Adrenal gland (tissue), 12 donors: ENCODE results near the gene PPP1R12B. TPM values are rescaled to one million over a fixed set of nuclear protein-coding genes. Genes with fewer than 3 reads are reported as not detected.
"Not testable (repeated sequence)": the region's sequence is repeated elsewhere in the genome, so short reads cannot be mapped to it uniquely, and the experiment has no call there.

ENCODE experiments used
- DNase-seq, 7 donors: peaks; one replicate each; pipeline ENCODE4 v3.0.0-alpha.2; 2019 to 2020
- H3K27ac ChIP-seq, 5 donors: fragments of 200-600 bp; sonication (generic) in 4 of 5; 1 replicate in 3 of 5; 2 replicates in 2 of 5; pipeline versions ENCODE4 v1.5.1 to v1.8.0; 2016 to 2020; ENCODE audit warnings: mild to moderate bottlenecking in 1 of 5
- H3K27me3 ChIP-seq: fragments of 200-600 bp; 2 replicates; pipeline ENCODE4 v1.8.0; 2021
- H3K36me3 ChIP-seq, 2 donors: fragments of 200-600 bp; replicated peaks in 1 of 2; 1 replicate in 1 of 2; 2 replicates in 1 of 2; pipeline versions ENCODE4 v1.5.1 to v1.8.0; 2018 to 2022
- H3K4me1 ChIP-seq, 2 donors: fragments of 200-600 bp; replicated peaks in 1 of 2; 1 replicate in 1 of 2; 2 replicates in 1 of 2; pipeline versions ENCODE4 v1.5.1 to v1.8.0; 2018 to 2021
- H3K4me3 ChIP-seq, 4 donors: fragments of 200-600 bp; sonication (generic) in 3 of 4; one replicate each; pipeline ENCODE4 v1.5.1; 2016 to 2018
- H3K9me3 ChIP-seq, 3 donors: fragments of 200-600 bp; sonication (generic) in 1 of 3; replicated peaks in 1 of 3; 1 replicate in 2 of 3; 2 replicates in 1 of 3; pipeline versions ENCODE4 v1.5.1 to v1.8.0; 2016 to 2021
- CTCF ChIP-seq, 6 experiments: fragments of 450-650 bp in 4 of 6; fragments of 200-600 bp in 2 of 6; sonication (generic) in 1 of 6; IDR thresholded peaks; 1 replicate in 5 of 6; 2 replicates in 1 of 6; pipeline versions ENCODE4 v1.5.1 to v1.8.0; 2016 to 2021; ENCODE audit warnings: antibody characterized with exemption in 6 of 6, mild to moderate bottlenecking in 2 of 6, moderate library complexity in 1 of 6
- POLR2A ChIP-seq, 2 donors: fragments of 450-650 bp; IDR thresholded peaks; one replicate each; pipeline ENCODE4 v1.6.1; 2017; ENCODE audit warnings: antibody characterized with exemption in 2 of 2, mild to moderate bottlenecking in 2 of 2, moderate library complexity in 1 of 2
- WGBS, 4 donors: extraction: QIAGEN DNeasy Blood & Tissue Kit in 2 of 4; methylation state at CpG; one replicate each; pipeline versions ENCODE4 v1.1.5 to v1.1.7; 2013 to 2017; 5-methylcytosine and 5-hydroxymethylcytosine counted together
- intact Hi-C, 2 donors: fragments of 100-400 bp; cut with DNase I; formaldehyde crosslinking; loops; one replicate each; pipeline versions ENCODE4 v1.14.1 to v1.15.0; 2022 to 2023
- polyA plus RNA-seq, 3 donors: library from polyadenylated mRNA; stranded (reverse); fragments of 200-250 nt in 2 of 3; fragments of 350-450 nt in 1 of 3; fragmentation: Illumina TruSeq in 1 of 3; extraction: RNeasy Lipid Tissue Mini Kit (QIAGEN cat#74804) in 1 of 3; gene quantifications; one replicate each; pipeline ENCODE4 v1.2.3, GENCODE V29; 2013 to 2014
- total RNA-seq, 9 donors: library from RNA; depleted of rRNA in 4 of 9; stranded (reverse); fragments of >200 nt in 4 of 9; fragments of 120-200 nt in 1 of 9; fragmentation: NEBNext Ultra II Directional in 1 of 9; extraction: Animal tissue kit (Norgen Biotek cat#: 25700) in 1 of 9; gene quantifications; one replicate each; pipeline versions ENCODE4 v1.1.0 to v1.2.4, GENCODE V29; 2013 to 2023
- donor health status: healthy with polysubstance abuse.
- donor health status: Bipolar disorder and iron deficiency.
- donor health status: DM: yes; HTN: yes; CAD: no.
- donor health status: DM: no; HTN: no; CAD: no.
- donor health status: DM: no; HTN: no; CAD: no.
- donor health status: DM: yes; HTN: yes; CAD: no.

PPP1R12B gene
- total and polyA plus RNA-seq, 12 donors, result 3.0 to 43.9 (median 19.8) TPM

DNA sequence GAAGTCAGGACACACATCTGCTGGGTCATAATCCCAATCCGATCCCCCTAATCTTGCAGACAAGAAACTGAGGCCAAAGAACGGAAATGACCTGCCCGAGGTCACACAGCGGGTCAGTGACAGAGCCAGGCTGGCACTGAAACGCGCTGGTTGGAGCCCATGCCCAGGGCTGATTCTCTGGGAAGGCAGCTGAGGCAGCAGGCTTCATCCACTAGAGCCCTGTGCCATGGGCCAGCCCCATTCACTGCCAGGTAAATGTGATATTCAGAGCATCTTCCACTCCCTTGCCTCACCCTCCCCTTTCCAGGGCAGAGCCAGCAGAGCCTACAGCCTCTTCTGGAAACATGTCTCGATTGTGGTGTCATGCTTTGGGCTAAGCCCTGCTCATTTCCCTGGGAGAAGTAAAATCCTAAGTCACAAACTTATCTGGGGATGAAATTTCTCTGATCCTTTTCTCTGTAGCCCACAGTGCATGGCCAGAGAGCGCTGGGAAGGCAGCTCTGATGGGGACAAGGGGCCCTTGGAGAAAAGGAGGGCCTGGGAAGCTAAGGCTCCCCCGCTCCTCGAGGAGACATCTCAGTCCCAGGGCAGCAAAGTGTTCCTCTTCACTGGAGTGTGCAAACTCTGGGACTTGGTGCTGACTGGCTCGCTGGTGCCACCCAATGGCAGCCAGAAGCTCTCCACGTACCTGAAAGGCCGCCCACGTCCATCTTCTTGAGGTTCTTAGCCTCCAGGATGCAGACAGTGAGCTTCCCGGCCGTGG lies 251.4 kb downstream of the PPP1R12B start:
- H3K36me3 ChIP-seq, result no peaks in the 10 kb centered on the region
- no peaks in the 10 kb centered on the region for H3K27me3 ChIP-seq
- WGBS, 4 donors, result 50 to 76% (median 57%) methylated on average over 8 to 16 of the region's 16 CpGs
- peak; percentile 55 to 84 (median 60) for DNase-seq
- no peaks in the 10 kb centered on the region for H3K9me3 ChIP-seq
- intact Hi-C loops, result no loop called here
- H3K4me1 ChIP-seq, result peaks cover 0 to 4% of the 10 kb centered on the region in 2 donors
- TF ChIP-seq CTCF (IDR thresholded peaks at IDR 0.05) (peak; percentile 35 to 79 (median 64)), POLR2A (IDR thresholded peaks at IDR 0.05) (no peak)
- H3K27ac ChIP-seq, result peak overlapping the region in 1 of 5 donors; percentile 12
- H3K4me3 ChIP-seq, result no peak overlapping the region

GRCh38 chr1:202600432-202601041 lies 252.0 kb downstream of the PPP1R12B start:
- intact Hi-C loops, result no loop called here
- no peaks in the 10 kb centered on the region for H3K36me3 ChIP-seq
- H3K27ac ChIP-seq, result no peak overlapping the region
- H3K4me3 ChIP-seq, result no peak overlapping the region
- no peak for DNase-seq
- H3K27me3 ChIP-seq, result no peaks in the 10 kb centered on the region
- H3K9me3 ChIP-seq, result no peaks in the 10 kb centered on the region
- 82 to 88% (median 84%) methylated on average over 5 to 10 of the region's 10 CpGs for WGBS, 4 donors
- H3K4me1 ChIP-seq, result peaks cover 0 to 4% of the 10 kb centered on the region in 2 donors
- no peak for TF ChIP-seq POLR2A (IDR thresholded peaks at IDR 0.05)
- TF ChIP-seq CTCF (IDR thresholded peaks at IDR 0.05), result peak in 1 of 6 experiments; percentile 7

DNA sequence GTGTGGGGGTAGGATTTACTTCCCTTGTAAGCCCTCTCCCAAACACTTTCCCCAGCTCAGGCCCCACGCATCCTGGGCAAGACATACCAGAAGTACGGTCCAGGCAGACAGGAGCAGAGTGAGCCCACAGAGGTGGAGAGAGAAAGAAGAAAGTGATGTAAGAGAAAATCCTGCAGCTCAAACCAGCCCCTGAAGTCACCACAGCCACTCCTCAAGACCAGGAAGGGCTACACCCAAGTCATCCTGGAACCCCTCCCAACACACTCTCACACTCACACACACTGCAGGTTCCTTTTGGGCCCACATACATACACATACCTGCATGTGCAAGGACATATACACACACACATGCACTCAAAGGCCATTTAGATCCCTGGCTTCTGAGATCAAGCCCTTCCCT lies 254.9 kb downstream of the PPP1R12B start:
- no peak overlapping the region for H3K4me3 ChIP-seq
- intact Hi-C loops, result no loop called here
- no peak for TF ChIP-seq CTCF (IDR thresholded peaks at IDR 0.05)
- TF ChIP-seq POLR2A (IDR thresholded peaks at IDR 0.05), result no peak
- no peak for DNase-seq
- peaks cover 0 to 4% of the 10 kb centered on the region in 2 donors for H3K4me1 ChIP-seq
- H3K27ac ChIP-seq, result no peak overlapping the region
- WGBS, 4 donors, result 90 to 100% (median 93%) methylated on average over 2 of the region's 2 CpGs
- H3K27me3 ChIP-seq, result no peaks in the 10 kb centered on the region
- no peaks in the 10 kb centered on the region for H3K9me3 ChIP-seq
- H3K36me3 ChIP-seq, result no peaks in the 10 kb centered on the region

DNA sequence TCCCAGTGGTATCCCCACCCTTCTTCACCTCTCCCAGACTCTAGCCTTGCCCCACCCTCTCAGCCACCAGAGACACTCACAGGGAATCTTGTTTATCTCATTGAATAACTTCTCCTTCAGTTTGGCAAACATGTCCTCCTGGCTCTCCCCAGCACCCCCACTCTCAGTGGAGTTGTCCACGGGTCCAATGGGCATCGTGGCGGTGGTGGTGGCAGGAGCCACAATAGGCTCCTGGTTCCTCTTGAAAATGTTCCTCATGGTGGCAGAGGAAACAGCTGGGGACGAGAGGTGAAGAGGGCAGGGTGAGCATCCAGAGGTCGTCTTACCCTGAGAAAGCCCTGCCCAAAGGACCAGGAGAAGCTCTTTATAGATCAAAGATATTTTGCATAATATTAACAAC lies 257.0 kb downstream of the PPP1R12B start:
- intact Hi-C loops, result no loop called here
- Histone ChIP-seq H3K27ac (no peak overlapping the region), H3K4me1 (no peaks in the 10 kb centered on the region), H3K9me3 (no peaks in the 10 kb centered on the region), H3K36me3 (no peaks in the 10 kb centered on the region), H3K27me3 (no peaks in the 10 kb centered on the region), H3K4me3 (no peak overlapping the region)
- no peak for DNase-seq
- WGBS, 4 donors, result 78 to 86% (median 83%) methylated on average over 5 of the region's 5 CpGs
- TF ChIP-seq POLR2A (IDR thresholded peaks at IDR 0.05) (no peak), CTCF (IDR thresholded peaks at IDR 0.05) (no peak)

- intact Hi-C loops, result not testable (repeated sequence)
- 90 to 98% (median 95%) methylated on average over 3 of the region's 3 CpGs for WGBS, 4 donors
These were observed 263.5 kb downstream of the PPP1R12B start for GRCh38 chr1:202612036-202612435.

More at GRCh38 chr1:202612036-202612435, 263.5 kb downstream of the PPP1R12B start:
- not testable (repeated sequence) for H3K36me3 ChIP-seq, H3K27me3 ChIP-seq, H3K4me1 ChIP-seq, H3K9me3 ChIP-seq, H3K27ac ChIP-seq, DNase-seq, H3K4me3 ChIP-seq
